ENCODE results near the gene CEP83. TPM values are rescaled to one million over a fixed set of nuclear protein-coding genes. Genes with fewer than 3 reads are reported as not detected.

The CEP83 gene
- total and polyA plus RNA-seq, 2 donors from 2014 or later: 3.2 to 17.1 TPM

GRCh38 chr12:94421868-94422740, 37.6 kb downstream of the CEP83 start:
- TF ChIP-seq CTCF (IDR thresholded peaks at IDR 0.05; ENCODE audit: borderline replicate concordance, extremely low read depth, insufficient read depth): no peak
- FAIRE-seq (no peak), DNase-seq (no peak)
- Histone ChIP-seq H3K27me3 (ENCODE audit: control insufficient read depth, insufficient read depth, low read length) (no peaks in the 10 kb centered on the region), H3K9me3 (ENCODE audit: control insufficient read depth in 2 of 3, insufficient read depth in 1 of 3, low read length in 3 of 3) (peaks cover 4 to 20% (median 6%) of the 10 kb centered on the region in 3 donors), H3K4me3 (ENCODE audit: low read length in 3 of 3) (no peak overlapping the region), H3K36me3 (ENCODE audit: control insufficient read depth in 2 of 3, insufficient read depth in 3 of 3, low read length in 3 of 3) (no peaks in the 10 kb centered on the region), H3K4me1 (ENCODE audit: control insufficient read depth in 2 of 3, insufficient read depth in 2 of 3, low read depth in 1 of 3, low read length in 3 of 3) (peaks cover 0 to under 1% (median 0%) of the 10 kb centered on the region in 3 donors), H3K9ac (ENCODE audit: low read length in 3 of 3) (no peak overlapping the region), H3K27ac (ENCODE audit: low read depth in 2 of 2, low read length in 2 of 2) (no peak overlapping the region)
- intact Hi-C loops (cut with DNase I): no loop called here

GRCh38 chr12:94418517-94418916, 41.1 kb downstream of the CEP83 start:
- no peak overlapping the region for H3K9ac ChIP-seq (ENCODE audit: low read length in 3 of 3)
- intact Hi-C loops (cut with DNase I): no loop called here
- H3K9me3 ChIP-seq (ENCODE audit: control insufficient read depth in 2 of 3, insufficient read depth in 1 of 3, low read length in 3 of 3): peaks cover 4 to 16% (median 6%) of the 10 kb centered on the region in 3 donors
- H3K27me3 ChIP-seq (ENCODE audit: control insufficient read depth, insufficient read depth, low read length): no peaks in the 10 kb centered on the region
- DNase-seq (no peak), FAIRE-seq (no peak)
- no peak for TF ChIP-seq CTCF (IDR thresholded peaks at IDR 0.05; ENCODE audit: borderline replicate concordance, extremely low read depth, insufficient read depth)
- no peaks in the 10 kb centered on the region for H3K4me1 ChIP-seq (ENCODE audit: control insufficient read depth in 2 of 3, insufficient read depth in 2 of 3, low read depth in 1 of 3, low read length in 3 of 3)
- no peak overlapping the region for H3K4me3 ChIP-seq (ENCODE audit: low read length in 3 of 3)
- H3K27ac ChIP-seq (ENCODE audit: low read depth in 2 of 2, low read length in 2 of 2): no peak overlapping the region
- no peaks in the 10 kb centered on the region for H3K36me3 ChIP-seq (ENCODE audit: control insufficient read depth in 2 of 3, insufficient read depth in 3 of 3, low read length in 3 of 3)

- no peak for TF ChIP-seq CTCF (IDR thresholded peaks at IDR 0.05; ENCODE audit: borderline replicate concordance, extremely low read depth, insufficient read depth)
- H3K9ac ChIP-seq (ENCODE audit: low read length in 3 of 3): no peak overlapping the region
- peaks cover 0 to 2% (median 1%) of the 10 kb centered on the region in 3 donors for H3K9me3 ChIP-seq (ENCODE audit: control insufficient read depth in 2 of 3, insufficient read depth in 1 of 3, low read length in 3 of 3)
- DNase-seq (no peak), FAIRE-seq (no peak)
- no peaks in the 10 kb centered on the region for H3K4me1 ChIP-seq (ENCODE audit: control insufficient read depth in 2 of 3, insufficient read depth in 2 of 3, low read depth in 1 of 3, low read length in 3 of 3)
- H3K27me3 ChIP-seq (ENCODE audit: control insufficient read depth, insufficient read depth, low read length): no peaks in the 10 kb centered on the region
- no peak overlapping the region for H3K4me3 ChIP-seq (ENCODE audit: low read length in 3 of 3)
- intact Hi-C loops (cut with DNase I): no loop called here
- no peaks in the 10 kb centered on the region for H3K36me3 ChIP-seq (ENCODE audit: control insufficient read depth in 2 of 3, insufficient read depth in 3 of 3, low read length in 3 of 3)
- H3K27ac ChIP-seq (ENCODE audit: low read depth in 2 of 2, low read length in 2 of 2): no peak overlapping the region
Observed at GRCh38 chr12:94416613-94417012, 43.1 kb downstream of the CEP83 start.

Data from kidney (tissue), 14 donors.